Activated CD4-positive, alpha-beta T cell treated with anti-CD3 and anti-CD28 coated beads for 48 hours (primary cell): ENCODE results near the gene MAGEB1.

Source experiments
- DNase-seq: peaks from one replicate; pipeline ENCODE4 v3.0.0-alpha.2; 2020

Gene MAGEB1

GRCh38 chrX:30301208-30301607, 54.3 kb downstream of the MAGEB1 start:
- DNase-seq: no peak
